Fibroblast of lung (primary cell): ENCODE data around the gene EEPD1. TPM values are rescaled to one million over a fixed set of nuclear protein-coding genes. Genes with fewer than 3 reads are reported as not detected.

Experiments used
- DNase-seq, 2 donors: peaks; one replicate each; pipeline versions ENCODE4 v3.0.0 to v3.0.0-alpha.2; 2010; ENCODE audit warnings: low read depth in 2 of 2
- H2AFZ ChIP-seq: 2 replicates; pipeline ENCODE4 v1.5.1; 2012; ENCODE audit warnings: low read length, control low read depth, inconsistent platforms
- H3K27ac ChIP-seq: 2 replicates; pipeline ENCODE4 v1.5.1; 2011; ENCODE audit warnings: low read length, control low read depth; ENCODE audit not compliant: insufficient read depth
- H3K27me3 ChIP-seq: 2 replicates; pipeline ENCODE4 v1.5.1; 2011; ENCODE audit warnings: mild to moderate bottlenecking, low read length; ENCODE audit not compliant: control insufficient read depth, insufficient read depth
- H3K36me3 ChIP-seq: 2 replicates; pipeline ENCODE4 v1.5.1; 2011; ENCODE audit warnings: low read length; ENCODE audit not compliant: control insufficient read depth, insufficient read depth
- H3K4me1 ChIP-seq: 2 replicates; pipeline ENCODE4 v1.5.1; 2011; ENCODE audit warnings: low read length; ENCODE audit not compliant: control insufficient read depth, insufficient read depth; ENCODE audit errors: extremely low read depth
- H3K4me2 ChIP-seq: 2 replicates; pipeline ENCODE4 v1.5.1; 2011; ENCODE audit warnings: low read length, control low read depth; ENCODE audit not compliant: insufficient read depth; ENCODE audit errors: extremely low read depth
- H3K4me3 ChIP-seq, 4 experiments: fragments of 200-600 bp in 1 of 4; sonication (generic) in 1 of 4; replicated peaks in 1 of 4; 2 replicates each; pipeline ENCODE4 v1.5.1; 2011 to 2016; ENCODE audit warnings: low read length in 4 of 4, low read depth in 3 of 4, mild to moderate bottlenecking in 3 of 4, control low read depth in 2 of 4, inconsistent platforms in 1 of 4, mixed read lengths in 1 of 4; ENCODE audit not compliant: insufficient read depth in 1 of 4; ENCODE audit errors: control extremely low read depth in 1 of 4
- H3K79me2 ChIP-seq: 2 replicates; pipeline ENCODE4 v1.5.1; 2012; ENCODE audit warnings: mild to moderate bottlenecking, low read length, inconsistent platforms; ENCODE audit not compliant: control insufficient read depth, insufficient read depth
- H3K9ac ChIP-seq: 2 replicates; pipeline ENCODE4 v1.5.1; 2011; ENCODE audit warnings: mild to moderate bottlenecking, low read length, control low read depth; ENCODE audit not compliant: insufficient read depth
- H3K9me3 ChIP-seq: 2 replicates; pipeline ENCODE4 v1.5.1; 2012; ENCODE audit warnings: low read depth, low read length; ENCODE audit not compliant: control insufficient read depth, insufficient read depth
- H4K20me1 ChIP-seq: 2 replicates; pipeline ENCODE4 v1.5.1; 2011; ENCODE audit warnings: low read length; ENCODE audit not compliant: control insufficient read depth, insufficient read depth; ENCODE audit errors: extremely low read depth
- CTCF ChIP-seq, 2 donors: IDR thresholded peaks in 1 of 2; conservative IDR thresholded peaks in 1 of 2; 1 replicate in 1 of 2; 2 replicates in 1 of 2; pipeline ENCODE4 v1.5.1; 2011 to 2012; ENCODE audit warnings: low read length in 2 of 2, control low read depth in 1 of 2, inconsistent platforms in 1 of 2, low read depth in 1 of 2, mild to moderate bottlenecking in 1 of 2
- EZH2 ChIP-seq: IDR thresholded peaks from 2 replicates; pipeline ENCODE4 v1.5.1; 2012; ENCODE audit warnings: low read length, control low read depth, mild to moderate bottlenecking; ENCODE audit errors: missing control alignments
- polyA plus RNA-seq, 2 donors: library from polyadenylated mRNA; depleted of rRNA in 1 of 2; stranded (reverse) in 1 of 2; unstranded in 1 of 2; fragments of >200 nt; gene quantifications; 2 replicates each; pipeline ENCODE4 v1.2.1, GENCODE V29; 2011 to 2012; ENCODE audit warnings: missing spikeins in 1 of 2
- total RNA-seq: library from RNA; depleted of rRNA; stranded (reverse); fragments of >200 nt; gene quantifications from 2 replicates; pipeline ENCODE4 v1.2.1, GENCODE V29; 2014

EEPD1 gene
- total and polyA plus RNA-seq, 2 donors (not counting 1 experiment from before 2014, with no cell fraction given): 8.4 to 15.9 TPM

DNA sequence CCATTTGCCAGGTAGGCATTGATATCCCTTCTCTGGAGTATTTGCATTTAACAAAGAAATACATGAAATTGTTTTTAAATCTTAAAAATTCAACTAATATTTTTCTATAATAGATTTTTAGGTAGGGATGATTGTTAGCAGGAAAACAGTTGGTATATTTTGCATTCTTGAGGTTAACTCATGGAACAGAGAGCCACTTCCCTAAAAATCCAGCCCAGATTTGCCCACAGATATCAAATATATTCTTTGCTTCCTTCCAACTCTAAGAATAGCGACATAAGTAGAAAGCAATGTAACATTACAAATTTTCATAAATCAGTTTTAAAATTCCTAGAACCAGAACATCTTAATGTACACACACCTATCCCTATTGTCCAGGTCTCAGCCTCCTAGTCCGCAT is 191.6 kb downstream of the EEPD1 start:
- Histone ChIP-seq H3K4me2 (no peak overlapping the region), H3K36me3 (no peaks in the 10 kb centered on the region), H3K27me3 (no peaks in the 10 kb centered on the region), H3K9ac (no peak overlapping the region), H3K79me2 (no peaks in the 10 kb centered on the region), H3K9me3 (no peaks in the 10 kb centered on the region), H3K27ac (no peak overlapping the region), H3K4me1 (peaks cover 7% of the 10 kb centered on the region), H3K4me3 (no peak overlapping the region), H2AFZ (no peak overlapping the region), H4K20me1 (no peaks in the 10 kb centered on the region)
- no peak for DNase-seq
- no peak for TF ChIP-seq CTCF (conservative IDR thresholded peaks at IDR 0.05 in 1 of 2, IDR thresholded peaks at IDR 0.05 in 1 of 2; ENCODE audit: low read depth in 1 of 2, low read length in 2 of 2)
- TF ChIP-seq EZH2: no peak

- peak in 1 of 2 donors; percentile 30 for DNase-seq
- H3K4me3 ChIP-seq: no peak overlapping the region
- H3K4me2 ChIP-seq: no peak overlapping the region
- no peaks in the 10 kb centered on the region for H3K79me2 ChIP-seq
- no peak for TF ChIP-seq EZH2
- TF ChIP-seq CTCF (conservative IDR thresholded peaks at IDR 0.05 in 1 of 2, IDR thresholded peaks at IDR 0.05 in 1 of 2; ENCODE audit: low read depth in 1 of 2, low read length in 2 of 2): no peak
- H3K27me3 ChIP-seq: no peaks in the 10 kb centered on the region
- H3K36me3 ChIP-seq: no peaks in the 10 kb centered on the region
- no peak overlapping the region for H3K9ac ChIP-seq
- no peak overlapping the region for H2AFZ ChIP-seq
- H3K27ac ChIP-seq: no peak overlapping the region
- no peaks in the 10 kb centered on the region for H4K20me1 ChIP-seq
- peaks cover 7% of the 10 kb centered on the region for H3K4me1 ChIP-seq
- no peaks in the 10 kb centered on the region for H3K9me3 ChIP-seq
These were observed 193.3 kb downstream of the EEPD1 start for GRCh38 chr7:36346260-36346831.

DNA sequence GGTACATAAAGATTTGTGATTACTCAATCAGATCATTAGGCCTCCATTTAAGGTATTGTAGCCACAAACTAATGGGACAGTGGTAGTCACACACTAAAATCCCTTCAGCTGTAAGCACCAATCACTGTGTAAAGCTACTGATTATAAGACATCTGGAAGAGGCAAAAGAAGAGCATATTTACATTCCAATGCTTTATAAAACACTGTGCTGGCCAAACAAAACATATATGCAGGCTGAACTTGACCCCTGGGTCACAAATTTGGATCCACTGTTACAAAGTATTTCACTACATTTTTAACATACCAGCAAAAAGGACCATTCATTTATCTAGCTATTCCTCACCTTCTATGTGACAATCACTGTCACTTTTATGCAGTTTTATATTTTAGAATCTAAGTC is 195.2 kb downstream of the EEPD1 start:
- H3K4me1 ChIP-seq: peaks cover 7% of the 10 kb centered on the region
- no peak overlapping the region for H2AFZ ChIP-seq
- no peaks in the 10 kb centered on the region for H3K27me3 ChIP-seq
- H3K36me3 ChIP-seq: no peaks in the 10 kb centered on the region
- no peaks in the 10 kb centered on the region for H4K20me1 ChIP-seq
- H3K9ac ChIP-seq: no peak overlapping the region
- H3K4me3 ChIP-seq: no peak overlapping the region
- H3K9me3 ChIP-seq: no peaks in the 10 kb centered on the region
- H3K79me2 ChIP-seq: no peaks in the 10 kb centered on the region
- peak; percentile 41 to 72 for DNase-seq
- peak overlapping the region; percentile 48 for H3K4me2 ChIP-seq
- no peak overlapping the region for H3K27ac ChIP-seq
- TF ChIP-seq CTCF (conservative IDR thresholded peaks at IDR 0.05 in 1 of 2, IDR thresholded peaks at IDR 0.05 in 1 of 2; ENCODE audit: low read depth in 1 of 2, low read length in 2 of 2): no peak
- TF ChIP-seq EZH2: no peak
